Stomach smooth muscle (tissue), 2 donors: ENCODE measurements around the gene ABLIM2.
"Not testable (repeated sequence)": the region's sequence is repeated elsewhere in the genome, so short reads cannot be mapped to it uniquely, and the experiment has no call there.

ENCODE experiments used
- H3K27ac ChIP-seq: one replicate; pipeline ENCODE4 v1.7.0; 2013; ENCODE audit warnings: mild to moderate bottlenecking, low read length, inconsistent platforms
- H3K27me3 ChIP-seq, 2 donors: one replicate each; pipeline ENCODE4 v1.7.0; 2013; ENCODE audit warnings: low read length in 2 of 2; ENCODE audit not compliant: insufficient read depth in 2 of 2, control insufficient read depth in 1 of 2
- H3K36me3 ChIP-seq, 2 donors: one replicate each; pipeline ENCODE4 v1.7.0; 2013; ENCODE audit warnings: low read length in 2 of 2; ENCODE audit not compliant: control insufficient read depth in 2 of 2, insufficient read depth in 2 of 2
- H3K4me1 ChIP-seq: one replicate; pipeline ENCODE4 v1.7.0; 2013; ENCODE audit warnings: low read length; ENCODE audit not compliant: control insufficient read depth, insufficient read depth
- H3K4me3 ChIP-seq, 2 donors: one replicate each; pipeline ENCODE4 v1.7.0; 2013; ENCODE audit warnings: low read length in 2 of 2
- H3K9ac ChIP-seq, 2 donors: one replicate each; pipeline ENCODE4 v1.7.0; 2013; ENCODE audit warnings: low read length in 2 of 2, mild to moderate bottlenecking in 1 of 2
- H3K9me3 ChIP-seq, 2 donors: one replicate each; pipeline ENCODE4 v1.7.0; 2013; ENCODE audit warnings: low read length in 2 of 2; ENCODE audit not compliant: control insufficient read depth in 2 of 2
- donor health status: healthy.
- donor health status: Pancreatic carcinoma.

ABLIM2 gene

DNA sequence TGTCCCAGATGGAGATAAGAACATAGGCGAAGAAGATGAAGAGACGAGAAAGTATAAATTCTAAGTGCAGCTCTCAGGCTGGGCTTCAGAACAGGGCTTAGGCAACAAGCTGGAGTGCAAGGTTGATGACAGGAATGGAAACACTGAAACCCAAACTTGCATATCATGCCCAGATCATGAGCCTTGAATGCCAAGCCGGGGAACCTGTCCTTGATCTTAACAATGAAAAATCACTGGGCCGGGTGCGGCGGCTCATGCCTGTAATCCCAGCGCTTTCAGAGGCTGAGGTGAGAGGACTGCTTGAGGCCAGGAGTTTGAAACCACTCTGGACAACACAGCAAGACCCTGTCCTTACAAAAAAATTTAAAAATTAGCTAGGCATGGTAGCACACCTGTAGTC lies 236.1 kb downstream of the ABLIM2 start:
- Histone ChIP-seq H3K27ac (no peak overlapping the region), H3K4me1 (peaks cover 11% of the 10 kb centered on the region), H3K9me3 (no peaks in the 10 kb centered on the region), H3K36me3 (peaks cover 0 to 2% of the 10 kb centered on the region in 2 donors), H3K9ac (no peak overlapping the region), H3K4me3 (no peak overlapping the region), H3K27me3 (no peaks in the 10 kb centered on the region)

DNA sequence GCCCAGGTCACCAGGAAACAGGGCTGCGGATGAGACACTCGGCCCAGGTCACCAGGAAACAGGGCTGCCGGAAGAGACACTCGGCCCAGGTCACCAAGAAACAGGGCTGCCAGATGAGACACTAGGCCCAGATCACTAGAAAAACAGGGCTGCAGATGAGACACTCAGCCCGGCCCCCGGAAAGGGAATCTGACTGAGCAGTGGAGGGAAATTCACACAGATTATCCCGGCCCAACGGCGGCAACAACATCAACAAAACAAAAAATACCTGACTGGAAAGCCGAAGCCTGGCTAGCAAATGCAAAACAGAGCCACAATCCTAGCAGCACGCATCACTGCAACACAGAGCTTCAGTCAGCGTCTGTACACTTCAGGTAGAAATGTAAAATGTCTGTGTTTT lies 239.6 kb downstream of the ABLIM2 start:
- Histone ChIP-seq H3K36me3 (peaks cover 0 to 2% of the 10 kb centered on the region in 2 donors), H3K4me3 (peak overlapping the region in 1 of 2 donors; percentile 16), H3K27me3 (no peaks in the 10 kb centered on the region), H3K4me1 (peaks cover 28% of the 10 kb centered on the region), H3K9ac (peak overlapping the region; percentile 34 to 36), H3K27ac (peak overlapping the region; percentile 18), H3K9me3 (no peaks in the 10 kb centered on the region)

DNA sequence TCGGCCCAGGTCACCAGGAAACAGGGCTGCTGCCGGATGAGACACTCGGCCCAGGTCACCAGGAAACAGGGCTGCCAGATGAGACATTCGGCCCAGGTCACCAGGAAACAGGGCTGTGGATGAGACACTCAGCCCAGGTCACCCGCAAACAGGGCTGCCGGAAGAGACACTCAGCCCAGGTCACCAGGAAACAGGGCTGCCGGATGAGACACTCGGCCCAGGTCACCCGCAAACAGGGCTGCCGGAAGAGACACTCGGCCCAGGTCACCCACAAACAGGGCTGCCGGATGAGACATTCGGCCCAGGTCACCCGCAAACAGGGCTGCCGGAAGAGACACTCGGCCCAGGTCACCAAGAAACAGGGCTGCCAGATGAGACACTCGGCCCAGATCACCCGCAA lies 240.4 kb downstream of the ABLIM2 start:
- peaks cover 26% of the 10 kb centered on the region for H3K4me1 ChIP-seq
- not testable (repeated sequence) for H3K27me3 ChIP-seq, H3K9me3 ChIP-seq, H3K4me3 ChIP-seq, H3K9ac ChIP-seq, H3K27ac ChIP-seq, H3K36me3 ChIP-seq

DNA sequence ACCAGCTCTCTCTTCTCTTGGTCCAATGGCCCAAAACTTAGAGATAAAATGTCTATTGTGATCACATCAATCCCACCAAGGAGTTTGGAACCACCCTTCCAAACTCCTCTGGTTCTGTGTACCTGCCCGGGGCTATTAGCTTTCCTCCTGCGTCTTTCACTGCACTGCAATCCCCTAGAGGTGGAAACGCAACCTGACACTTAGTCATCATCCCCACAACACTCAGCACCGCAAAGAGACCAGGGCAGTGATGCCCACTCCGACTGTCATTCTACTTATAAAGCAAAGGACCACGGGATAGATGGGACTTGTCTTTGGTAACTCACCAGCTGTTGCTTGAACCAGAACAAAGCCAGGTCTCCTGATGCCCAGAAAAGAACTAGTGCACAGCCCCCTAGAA lies 240.9 kb downstream of the ABLIM2 start:
- Histone ChIP-seq H3K4me3 (no peak overlapping the region), H3K4me1 (peaks cover 26% of the 10 kb centered on the region), H3K9ac (no peak overlapping the region), H3K27ac (no peak overlapping the region), H3K9me3 (no peaks in the 10 kb centered on the region), H3K36me3 (peaks cover 0 to 2% of the 10 kb centered on the region in 2 donors), H3K27me3 (no peaks in the 10 kb centered on the region)

DNA sequence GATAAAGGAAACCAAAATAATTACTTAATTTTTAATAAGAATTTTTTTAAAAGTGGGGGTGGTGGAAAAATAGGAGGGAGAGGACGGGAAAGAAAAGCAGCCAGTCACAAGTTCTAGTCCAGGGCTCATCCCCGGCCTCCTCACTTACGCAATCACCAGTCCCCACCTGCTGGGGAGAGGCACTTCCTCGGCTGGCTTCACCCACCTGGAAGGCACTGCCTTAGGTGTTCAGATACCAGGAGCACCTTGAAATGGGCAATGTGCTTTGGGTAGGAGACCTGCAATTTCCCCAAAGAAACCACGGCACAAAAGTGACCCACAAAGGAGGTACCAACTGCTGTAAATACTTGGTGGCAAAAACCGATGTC lies 242.8 kb downstream of the ABLIM2 start:
- H3K9me3 ChIP-seq: no peaks in the 10 kb centered on the region
- no peaks in the 10 kb centered on the region for H3K27me3 ChIP-seq
- peaks cover 40% of the 10 kb centered on the region for H3K4me1 ChIP-seq
- no peak overlapping the region for H3K27ac ChIP-seq
- H3K9ac ChIP-seq: peak overlapping the region in 1 of 2 donors; percentile 2
- H3K36me3 ChIP-seq: peaks cover 0 to 2% of the 10 kb centered on the region in 2 donors
- H3K4me3 ChIP-seq: no peak overlapping the region
